K562 (cell line): Measurements from ENCODE around the gene ACAT2. TPM values are rescaled to one million over a fixed set of nuclear protein-coding genes. Genes with fewer than 3 reads are reported as not detected.

ENCODE experiments used
- ATAC-seq: fragments of 200-7000 bp; cut with Tn5 transposase; 3 replicates; pipeline ENCODE4 v1.9.1; 2020; ENCODE audit warnings: moderate library complexity
- BruUV-seq: library from RNA; stranded (reverse); fragments of 400-500 nt; replicated peaks from 2 replicates; lab custom pipeline; 2021; lab: Mats Ljungman, UMichigan
- CTCF ChIA-PET: fragments of 300-600 bp; formaldehyde crosslinking; extraction: SDS; loops from one replicate; lab custom pipeline; 2021; ENCODE audit warnings: low intra/inter-chr PET ratio; lab: Yijun Ruan, JAX
- POLR2A ChIA-PET: fragments of 300-600, 350-650 bp; sonication (Branson Sonifier 250); formaldehyde crosslinking; extraction: SDS; loops from one replicate; lab custom pipeline; 2021; ENCODE audit warnings: antibody characterized with exemption, inconsistent platforms; lab: Yijun Ruan, JAX
- DNase-seq, 4 experiments: peaks; one replicate each; pipeline versions ENCODE4 v3.0.0 to v3.0.0-alpha.2; 2011 to 2018; ENCODE audit warnings: low spot score in 3 of 4, mixed read lengths in 3 of 4; ENCODE audit errors: extremely low read depth in 1 of 4
- FAIRE-seq: peaks from 2 replicates; lab custom pipeline; 2011; peaks lifted over from hg19 to GRCh38; lab: Jason Lieb, UNC
- H2AFZ ChIP-seq: 2 replicates; pipeline ENCODE4 v1.6.0; 2011; ENCODE audit warnings: low read depth, low read length, control low read depth, inconsistent platforms
- H3K27ac ChIP-seq: fragments of 200-600 bp; 3 replicates; pipeline ENCODE4 v1.8.0; 2011; ENCODE audit warnings: low read depth, mild to moderate bottlenecking, control low read depth, inconsistent platforms, low read length, moderate library complexity, mixed read lengths; ENCODE audit errors: extremely low read depth
- H3K27me3 ChIP-seq, 2 experiments: fragments of 300-600 bp in 1 of 2; 2 replicates in 1 of 2; 3 replicates in 1 of 2; pipeline versions ENCODE4 v1.6.0 to v1.8.0; 2011; ENCODE audit warnings: inconsistent platforms in 2 of 2, low read length in 2 of 2, mild to moderate bottlenecking in 1 of 2, mixed read lengths in 1 of 2, moderate library complexity in 1 of 2; ENCODE audit not compliant: control insufficient read depth in 2 of 2, insufficient read depth in 2 of 2
- H3K36me3 ChIP-seq: fragments of 300-600 bp; 3 replicates; pipeline ENCODE4 v1.8.0; 2011; ENCODE audit warnings: mild to moderate bottlenecking, low read length, inconsistent platforms; ENCODE audit not compliant: control insufficient read depth, insufficient read depth
- H3K4me1 ChIP-seq, 2 experiments: fragments of 200-600 bp in 1 of 2; replicated peaks in 1 of 2; 2 replicates in 1 of 2; 3 replicates in 1 of 2; pipeline versions ENCODE4 v1.5.1 to v1.8.0; 2011; ENCODE audit warnings: inconsistent platforms in 2 of 2, low read length in 2 of 2, mild to moderate bottlenecking in 1 of 2, mixed read lengths in 1 of 2, moderate library complexity in 1 of 2; ENCODE audit not compliant: control insufficient read depth in 2 of 2, insufficient read depth in 2 of 2
- H3K4me2 ChIP-seq: 2 replicates; pipeline ENCODE4 v1.6.1; 2011; ENCODE audit warnings: low read length, control low read depth, inconsistent platforms, mixed read lengths; ENCODE audit not compliant: insufficient read depth
- H3K4me3 ChIP-seq: fragments of 200-600 bp; sonication (generic), shearing (Covaris generic); 2 replicates; pipeline ENCODE4 v1.5.1; 2016; ENCODE audit warnings: control low read depth, inconsistent platforms
- H3K79me2 ChIP-seq: fragments of 200-600 bp; 3 replicates; pipeline ENCODE4 v1.8.0; 2011; ENCODE audit warnings: low read length, inconsistent platforms; ENCODE audit not compliant: control insufficient read depth, insufficient read depth
- H3K9ac ChIP-seq, 2 experiments: 2 replicates each; pipeline versions ENCODE4 v1.6.0 to v1.6.1; 2011; ENCODE audit warnings: low read depth in 2 of 2, low read length in 2 of 2, control low read depth in 1 of 2, inconsistent platforms in 1 of 2, mild to moderate bottlenecking in 1 of 2, mixed read lengths in 1 of 2; ENCODE audit not compliant: insufficient read depth in 1 of 2
- H3K9me1 ChIP-seq: one replicate; pipeline ENCODE4 v1.6.0; 2011; ENCODE audit warnings: inconsistent platforms, mild to moderate bottlenecking, low read length, moderate library complexity; ENCODE audit not compliant: control insufficient read depth, insufficient read depth
- H3K9me3 ChIP-seq: replicated peaks from 2 replicates; pipeline ENCODE4 v1.5.1; 2011; ENCODE audit warnings: low read depth, low read length, inconsistent platforms; ENCODE audit not compliant: control insufficient read depth, insufficient read depth
- H4K20me1 ChIP-seq: replicated peaks from 2 replicates; pipeline ENCODE4 v1.6.1; 2011; ENCODE audit warnings: low read length, inconsistent platforms, mixed read lengths; ENCODE audit not compliant: control insufficient read depth, insufficient read depth
- CEBPB ChIP-seq: fragments of 450-650 bp; IDR thresholded peaks from 2 replicates; pipeline ENCODE4 v1.6.1; 2016; ENCODE audit warnings: missing genetic modification characterization, missing compliant biosample characterization
- CHD1 ChIP-seq: fragments of 200-600 bp; sonication (generic); IDR thresholded peaks from one replicate; pipeline ENCODE4 v1.6.1; 2012; ENCODE audit warnings: mild to moderate bottlenecking, moderate library complexity, low read length, inconsistent platforms
- MLX ChIP-seq, 2 experiments: fragments of 450-650 bp in 1 of 2; sonication (generic) in 1 of 2; formaldehyde crosslinking; conservative IDR thresholded peaks; 2 replicates each; pipeline versions ENCODE4 v1.4.0 to v1.8.1; 2020 to 2022; ENCODE audit warnings: mild to moderate bottlenecking in 1 of 2, missing genetic modification reagents in 1 of 2
- NCOA4 ChIP-seq: fragments of 450-650 bp; IDR thresholded peaks from 2 replicates; pipeline ENCODE4 v1.6.1; 2018; ENCODE audit warnings: mild to moderate bottlenecking; ENCODE audit not compliant: partially characterized antibody
- POLR2G ChIP-seq: fragments of 200-400 bp; formaldehyde crosslinking; IDR thresholded peaks from 2 replicates; pipeline ENCODE4 v1.6.1; 2017; ENCODE audit warnings: low read depth, mild to moderate bottlenecking, antibody characterized with exemption, low read length, moderate library complexity
- SIN3A ChIP-seq, 2 experiments: fragments of 150-350 bp in 1 of 2; IDR thresholded peaks; 2 replicates each; pipeline ENCODE4 v1.6.1; 2011 to 2016; ENCODE audit warnings: borderline replicate concordance in 2 of 2, low read depth in 2 of 2, low read length in 2 of 2, mild to moderate bottlenecking in 2 of 2, moderate library complexity in 2 of 2; ENCODE audit not compliant: control insufficient read depth in 1 of 2
- SRSF1 ChIP-seq: fragments of 200-400 bp; formaldehyde crosslinking; IDR thresholded peaks from 2 replicates; pipeline ENCODE4 v1.6.1; 2017; ENCODE audit warnings: mild to moderate bottlenecking, low read depth, low read length, moderate library complexity
- ZNF134 ChIP-seq: fragments of 250-450 bp; sonication (Bioruptor Pico); conservative IDR thresholded peaks from 2 replicates; pipeline ENCODE4 v1.4.0; 2020
- ZNF717 ChIP-seq: fragments of 250-450 bp; sonication (Bioruptor Pico); IDR thresholded peaks from 2 replicates; pipeline ENCODE4 v1.5.0; 2021
- WGBS: fragments of 100-300 bp; shearing (Covaris generic); methylation state at CpG from one replicate; pipeline ENCODE4 v1.1.6; 2016; ENCODE audit warnings: low coverage, mixed read lengths; ENCODE audit not compliant: insufficient coverage; ENCODE audit errors: missing lambda C conversion rate; 5-methylcytosine and 5-hydroxymethylcytosine counted together
- in situ Hi-C: fragments of 300-500 bp; cut with MboI; formaldehyde crosslinking; loops from 4 replicates; pipeline ENCODE4 v1.15.0; 2018; ENCODE audit warnings: inconsistent platforms, mixed read lengths
- intact Hi-C: fragments of 100-400 bp; cut with micrococcal nuclease; formaldehyde crosslinking; loops from 2 replicates; pipeline ENCODE4 v1.14.2; 2022
- polyA plus RNA-seq, 8 experiments: library from polyadenylated mRNA; depleted of rRNA in 4 of 8; stranded (reverse) in 5 of 8; unstranded in 3 of 8; fragments of >200 nt; fragmentation: Nextera tagmentation in 2 of 8; fragmentation: Illumina TruSeq in 1 of 8; extraction: Ambion mirVana in 2 of 8; extraction: Trizol in 1 of 8; gene quantifications; 2 replicates each; pipeline versions ENCODE4 v1.2.1 to v1.2.3, GENCODE V29; 2011 to 2014; ENCODE audit warnings: inconsistent platforms in 1 of 8, missing spikeins in 1 of 8
- total RNA-seq, 7 experiments: library from RNA; depleted of rRNA in 6 of 7; stranded (reverse); fragments of >200 nt in 6 of 7; fragmentation: Illumina TruSeq in 2 of 7; extraction: Trizol in 2 of 7; gene quantifications; 2 replicates each; pipeline versions ENCODE4 v1.2.1 to v1.2.3, GENCODE V29; 2011 to 2021; ENCODE audit warnings: low replicate concordance in 1 of 7
- TF ChIP-seq, protein P1 (sequence below): fragments of 150-350 bp; IDR thresholded peaks from 2 replicates; pipeline ENCODE4 v1.6.1; 2014; ENCODE audit warnings: low read depth, mild to moderate bottlenecking, low read length, borderline replicate concordance
- TF ChIP-seq, protein P2 (sequence below): sonication (generic); IDR thresholded peaks from 2 replicates; pipeline ENCODE4 v1.6.1; 2016

Gene ACAT2
- total and polyA plus RNA-seq, 9 of the 15 experiments (the other 6 are each of a cell fraction or from before 2014, with no cell fraction given), result 63.0 to 309 (median 144) TPM

- Histone ChIP-seq H3K27me3 (no peaks in the 10 kb centered on the region), H3K9ac (no peak overlapping the region), H4K20me1 (peaks cover 11% of the 10 kb centered on the region), H3K4me3 (no peak overlapping the region), H2AFZ (no peak overlapping the region), H3K36me3 (peaks cover 100% of the 10 kb centered on the region), H3K4me1 (0 out of 5 replicates have a peak, but pooled peaks cover 0 to 4% of the 10 kb centered on the region in 2 experiments), H3K27ac (no peak overlapping the region), H3K79me2 (peaks cover 24% of the 10 kb centered on the region), H3K4me2 (no peak overlapping the region), H3K9me1 (no peaks in the 10 kb centered on the region), H3K9me3 (no peaks in the 10 kb centered on the region)
- ATAC-seq (peak; percentile 9), DNase-seq (no peak), FAIRE-seq (no peak)
- intact Hi-C loops (no loop called here), in situ Hi-C loops (no loop called here)
- BruUV-seq, result no TSS peak
- 100% methylated on average over 1 of the region's 1 CpG for WGBS
- ChIA-PET POLR2A (interaction anchor here (1.3 to 4.1 kb wide), 3 partner anchors 11 to 17 kb away, joined by 4 to 20 read pairs (median 12); partner anchors contain the start of genes MRPL18 and TCP1), CTCF (no interaction called here)
- TF ChIP-seq CHD1 (no peak), MLX (CRISPR knock-in tag; conservative IDR thresholded peaks at IDR 0.05) (no peak), SIN3A (IDR thresholded peaks at IDR 0.05; ENCODE audit: borderline replicate concordance in 2 of 2, control insufficient read depth in 1 of 2, low read depth in 2 of 2, low read length in 2 of 2) (0 out of 4 replicates have a peak, but pooled peaks of 1 of the 2 experiments have one; percentile 30), ZNF717 (CRISPR knock-in tag) (no peak), ZNF134 (no peak), CEBPB (tag) (peak; percentile 45; the same call in 1 of the 2 replicates), POLR2G (no peak), SRSF1 (no peak), NCOA4 (no peak)
- TF ChIP-seq, protein P1, sequence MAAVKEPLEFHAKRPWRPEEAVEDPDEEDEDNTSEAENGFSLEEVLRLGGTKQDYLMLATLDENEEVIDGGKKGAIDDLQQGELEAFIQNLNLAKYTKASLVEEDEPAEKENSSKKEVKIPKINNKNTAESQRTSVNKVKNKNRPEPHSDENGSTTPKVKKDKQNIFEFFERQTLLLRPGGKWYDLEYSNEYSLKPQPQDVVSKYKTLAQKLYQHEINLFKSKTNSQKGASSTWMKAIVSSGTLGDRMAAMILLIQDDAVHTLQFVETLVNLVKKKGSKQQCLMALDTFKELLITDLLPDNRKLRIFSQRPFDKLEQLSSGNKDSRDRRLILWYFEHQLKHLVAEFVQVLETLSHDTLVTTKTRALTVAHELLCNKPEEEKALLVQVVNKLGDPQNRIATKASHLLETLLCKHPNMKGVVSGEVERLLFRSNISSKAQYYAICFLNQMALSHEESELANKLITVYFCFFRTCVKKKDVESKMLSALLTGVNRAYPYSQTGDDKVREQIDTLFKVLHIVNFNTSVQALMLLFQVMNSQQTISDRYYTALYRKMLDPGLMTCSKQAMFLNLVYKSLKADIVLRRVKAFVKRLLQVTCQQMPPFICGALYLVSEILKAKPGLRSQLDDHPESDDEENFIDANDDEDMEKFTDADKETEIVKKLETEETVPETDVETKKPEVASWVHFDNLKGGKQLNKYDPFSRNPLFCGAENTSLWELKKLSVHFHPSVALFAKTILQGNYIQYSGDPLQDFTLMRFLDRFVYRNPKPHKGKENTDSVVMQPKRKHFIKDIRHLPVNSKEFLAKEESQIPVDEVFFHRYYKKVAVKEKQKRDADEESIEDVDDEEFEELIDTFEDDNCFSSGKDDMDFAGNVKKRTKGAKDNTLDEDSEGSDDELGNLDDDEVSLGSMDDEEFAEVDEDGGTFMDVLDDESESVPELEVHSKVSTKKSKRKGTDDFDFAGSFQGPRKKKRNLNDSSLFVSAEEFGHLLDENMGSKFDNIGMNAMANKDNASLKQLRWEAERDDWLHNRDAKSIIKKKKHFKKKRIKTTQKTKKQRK, result no peak
- TF ChIP-seq, protein P2, sequence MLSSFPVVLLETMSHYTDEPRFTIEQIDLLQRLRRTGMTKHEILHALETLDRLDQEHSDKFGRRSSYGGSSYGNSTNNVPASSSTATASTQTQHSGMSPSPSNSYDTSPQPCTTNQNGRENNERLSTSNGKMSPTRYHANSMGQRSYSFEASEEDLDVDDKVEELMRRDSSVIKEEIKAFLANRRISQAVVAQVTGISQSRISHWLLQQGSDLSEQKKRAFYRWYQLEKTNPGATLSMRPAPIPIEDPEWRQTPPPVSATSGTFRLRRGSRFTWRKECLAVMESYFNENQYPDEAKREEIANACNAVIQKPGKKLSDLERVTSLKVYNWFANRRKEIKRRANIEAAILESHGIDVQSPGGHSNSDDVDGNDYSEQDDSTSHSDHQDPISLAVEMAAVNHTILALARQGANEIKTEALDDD, result peak; percentile 58
Observed at GRCh38 chr6:159778131-159778530, 16.3 kb downstream of the ACAT2 start.
